ENCODE results near the gene RPS6KA2.
"Not testable (repeated sequence)": the region's sequence is repeated elsewhere in the genome, so short reads cannot be mapped to it uniquely, and the experiment has no call there.

The RPS6KA2 gene

DNA sequence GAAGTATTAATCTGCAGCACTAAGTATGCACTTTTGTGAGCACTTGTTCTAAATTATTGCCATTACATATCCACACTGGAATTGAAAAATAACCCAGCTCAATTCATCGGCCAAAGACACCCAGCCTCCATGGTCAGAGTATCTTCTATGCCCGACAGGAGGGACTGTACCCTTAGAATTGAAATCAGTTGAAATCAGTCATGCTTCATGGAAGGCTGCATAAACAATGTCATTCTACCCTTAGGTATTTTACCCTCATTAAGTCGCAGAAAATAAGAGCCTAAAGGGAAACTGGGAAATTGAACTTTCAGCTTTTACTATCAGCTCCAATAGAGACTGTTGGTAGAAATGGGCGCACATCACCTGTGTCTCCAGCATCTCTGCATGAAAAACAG lies 37.7 kb downstream of the RPS6KA2 start:
- no peak for DNase-seq

DNA sequence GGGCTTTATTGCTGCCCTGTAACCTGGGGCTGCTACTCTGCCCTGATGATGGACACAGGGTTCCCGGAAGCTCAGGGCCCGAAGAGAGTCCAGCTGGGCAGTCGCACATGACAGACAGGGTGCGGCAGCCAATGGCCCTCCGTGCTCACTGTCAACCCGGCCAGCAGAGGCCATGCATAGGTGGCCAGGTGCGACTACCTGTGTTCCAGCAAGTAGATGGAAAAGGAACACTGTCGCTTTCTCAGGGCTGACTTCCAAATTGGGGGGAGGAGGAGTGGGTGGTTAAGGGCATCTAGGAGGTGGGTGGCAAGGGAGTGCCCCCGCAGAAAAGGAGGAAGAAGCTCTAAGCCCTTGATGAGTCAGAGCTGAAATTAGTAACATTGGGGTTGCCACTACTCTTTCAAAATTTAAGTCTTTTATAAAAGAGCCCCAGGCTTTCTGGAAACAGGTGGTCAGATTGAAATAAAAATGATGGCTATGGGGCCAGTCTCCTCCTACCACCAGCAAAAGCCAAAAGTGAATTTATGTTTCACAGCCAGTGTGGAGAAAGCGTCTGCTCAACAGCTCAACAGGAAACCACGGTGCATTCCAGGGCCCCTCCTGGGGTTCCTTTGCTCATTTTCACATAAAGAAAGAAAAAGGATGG lies 38.2 kb downstream of the RPS6KA2 start:
- no peak for DNase-seq

DNA sequence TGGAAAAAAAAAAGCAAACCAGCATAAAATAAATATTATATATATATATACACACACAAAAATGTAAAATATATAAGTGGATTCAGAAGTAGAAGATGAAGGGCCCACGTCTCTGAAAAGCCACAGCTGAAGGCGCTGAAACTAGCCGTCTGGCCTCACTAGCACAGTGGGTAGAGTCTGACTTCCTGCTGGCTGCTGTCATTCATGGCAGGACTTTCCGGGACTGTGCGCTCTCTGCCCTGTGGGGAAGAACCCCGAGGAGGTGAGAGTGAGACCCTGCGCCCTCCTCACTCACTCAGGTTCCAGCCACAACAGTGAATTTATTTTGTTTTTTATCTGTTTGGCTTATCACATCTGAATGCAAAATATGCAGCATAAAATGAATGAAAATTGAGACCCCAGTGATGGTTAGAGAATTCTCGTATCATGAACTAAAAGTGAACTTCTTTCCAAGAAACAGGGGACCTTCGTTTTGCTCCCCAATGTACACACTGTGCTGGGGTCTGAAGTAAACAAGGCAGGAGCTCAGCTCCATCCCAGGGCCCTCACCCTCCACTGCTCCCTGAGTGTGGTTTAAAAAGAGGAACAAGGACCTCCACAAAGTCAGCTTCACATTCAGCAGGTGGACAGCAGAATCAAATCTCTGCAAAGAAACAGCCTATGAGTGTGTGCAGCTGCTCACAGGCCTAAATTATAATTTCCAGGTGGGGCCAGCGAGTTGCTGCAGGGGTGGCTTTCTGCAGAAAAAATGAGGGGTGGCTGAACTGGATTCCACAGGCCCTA lies 39.2 kb downstream of the RPS6KA2 start:
- DNase-seq = no peak

DNA sequence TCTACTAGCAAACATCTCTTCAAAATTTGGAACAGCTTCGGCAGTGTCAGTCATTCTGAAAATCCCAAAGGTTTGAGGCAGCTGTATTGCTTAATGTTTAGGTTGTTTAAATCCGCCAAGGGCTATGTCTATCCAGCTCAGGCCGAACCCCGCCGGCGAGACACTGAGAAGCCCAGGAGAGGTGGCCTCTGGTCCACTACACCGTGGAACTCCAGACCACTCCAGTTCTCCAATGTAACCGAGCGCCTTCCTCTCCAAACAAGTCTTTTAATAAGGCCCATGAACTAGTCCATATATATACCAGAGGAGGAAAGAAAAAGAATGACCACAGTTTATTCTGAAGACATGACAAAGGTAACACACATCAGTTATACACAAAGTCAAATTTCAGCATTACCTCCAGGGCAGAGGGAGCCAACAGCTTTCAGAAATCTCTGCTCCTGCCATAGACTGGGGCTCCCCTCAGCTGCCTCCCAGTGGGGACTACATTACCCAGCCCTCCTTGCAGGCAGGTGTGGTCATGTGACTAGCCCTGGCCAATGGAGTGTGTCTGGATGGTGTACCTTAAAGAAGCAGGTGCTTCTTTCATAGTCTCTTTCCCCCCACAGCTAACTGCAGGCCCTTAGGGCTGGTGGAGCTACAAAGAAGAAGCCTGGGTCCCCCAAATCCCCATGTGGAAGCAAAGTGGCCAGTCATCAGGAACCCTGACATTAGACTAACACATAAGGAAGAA lies 40.5 kb downstream of the RPS6KA2 start, which contains the start of gene RAMACL:
RAMACL (minus strand) TSS at position 255 of the 733 bp plus-strand sequence; CDS start at position 54, 201 bp downstream.
- DNase-seq = no peak

DNA sequence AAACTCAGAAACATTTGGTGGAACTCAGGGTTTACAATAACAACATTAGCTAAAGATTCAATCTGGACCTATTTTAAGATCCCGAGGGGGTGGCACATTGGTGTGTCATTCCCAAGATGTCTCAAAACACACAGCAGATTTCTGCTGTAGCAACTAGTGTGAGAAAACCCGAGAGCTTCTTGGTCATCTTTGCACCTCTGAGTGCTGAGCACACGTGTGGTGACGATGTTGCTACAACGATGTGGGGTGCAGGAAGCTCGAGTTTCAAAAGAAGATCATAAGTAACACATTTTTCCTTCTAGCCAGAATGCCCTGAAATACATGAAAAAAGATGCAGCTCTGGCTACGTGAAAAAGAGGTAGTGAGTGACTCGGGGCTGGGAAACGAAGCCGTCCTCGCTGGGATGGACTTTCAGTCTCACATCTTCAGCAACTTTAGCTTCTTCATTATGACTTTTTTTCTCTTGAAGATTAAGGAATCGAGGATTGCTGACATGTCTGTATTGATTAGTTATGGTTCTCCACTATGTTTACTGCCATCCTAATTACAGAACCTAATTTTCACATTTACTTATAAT lies 42.1 kb downstream of the RPS6KA2 start:
- no peak for DNase-seq

DNA sequence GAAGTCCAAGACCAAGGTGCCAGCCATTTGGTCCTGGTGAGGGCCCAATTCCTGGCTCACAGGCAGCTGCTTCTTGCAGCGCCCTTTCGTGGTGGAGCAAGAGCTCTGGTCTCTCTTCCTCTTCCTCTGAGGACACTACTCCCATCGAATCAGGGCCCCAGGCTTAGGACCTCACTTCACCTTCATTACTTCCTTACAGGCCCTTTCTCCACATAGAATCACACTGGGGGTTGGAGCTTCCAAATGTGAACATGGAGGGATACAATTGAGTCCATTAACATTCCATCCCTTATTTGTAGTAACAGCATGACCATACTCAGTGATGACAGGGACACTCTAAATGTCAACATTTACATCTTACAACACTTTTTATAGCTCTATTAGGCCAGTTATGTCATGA lies 42.9 kb downstream of the RPS6KA2 start:
- no peak for DNase-seq

DNA sequence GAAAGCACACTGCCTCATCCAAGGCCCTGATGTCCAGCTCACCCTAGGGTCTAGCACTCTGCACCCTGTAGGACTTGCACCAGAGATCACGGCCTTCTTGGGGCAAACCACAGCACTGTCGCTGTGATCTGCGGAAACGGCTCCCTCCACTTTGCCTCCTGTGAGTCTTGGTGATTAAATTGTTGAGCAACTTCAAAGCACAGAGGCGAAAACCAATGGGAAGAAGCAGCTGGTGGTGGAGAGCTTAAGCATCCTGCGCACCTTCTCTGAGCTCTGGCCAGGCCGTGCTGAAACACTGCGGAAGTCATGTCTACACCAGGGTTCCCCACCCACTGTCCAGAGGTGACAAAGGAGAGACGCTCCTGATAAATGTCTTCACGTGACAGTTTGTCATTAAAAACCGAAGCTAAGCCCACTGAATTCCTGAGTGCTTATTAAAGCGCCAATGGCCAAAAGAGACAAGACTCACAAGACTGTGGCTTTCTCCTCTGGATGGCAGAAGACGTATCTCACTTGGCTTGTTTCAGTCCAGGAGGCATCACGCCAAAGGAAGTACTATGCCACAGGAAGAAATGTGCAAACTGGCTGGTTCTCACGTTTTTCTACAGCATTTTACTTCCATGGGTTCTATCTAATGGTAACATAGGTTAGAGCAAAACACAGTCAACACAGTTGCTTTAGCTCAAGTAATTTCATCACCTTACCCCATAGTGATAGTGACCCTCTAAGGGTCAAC lies 43.7 kb downstream of the RPS6KA2 start:
- no peak for DNase-seq

DNA sequence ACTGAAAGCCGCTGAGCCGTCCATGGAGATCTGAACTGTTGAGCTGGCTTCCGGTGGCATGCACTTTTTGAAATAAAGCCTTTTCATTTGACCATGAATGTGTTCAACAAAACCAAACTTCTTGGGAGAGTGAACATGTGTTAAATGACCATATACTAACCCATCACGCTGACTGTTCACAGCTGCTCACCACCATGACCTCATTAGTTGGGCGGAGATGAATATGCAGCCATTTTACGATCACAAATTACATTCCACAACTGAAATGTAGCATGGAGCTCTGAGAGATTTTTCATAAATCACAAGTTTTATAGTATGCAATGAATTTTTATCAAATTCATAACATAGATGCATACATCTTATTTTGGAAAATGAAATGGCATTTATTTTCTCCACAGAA lies 44.8 kb downstream of the RPS6KA2 start:
- no peak for DNase-seq

DNA sequence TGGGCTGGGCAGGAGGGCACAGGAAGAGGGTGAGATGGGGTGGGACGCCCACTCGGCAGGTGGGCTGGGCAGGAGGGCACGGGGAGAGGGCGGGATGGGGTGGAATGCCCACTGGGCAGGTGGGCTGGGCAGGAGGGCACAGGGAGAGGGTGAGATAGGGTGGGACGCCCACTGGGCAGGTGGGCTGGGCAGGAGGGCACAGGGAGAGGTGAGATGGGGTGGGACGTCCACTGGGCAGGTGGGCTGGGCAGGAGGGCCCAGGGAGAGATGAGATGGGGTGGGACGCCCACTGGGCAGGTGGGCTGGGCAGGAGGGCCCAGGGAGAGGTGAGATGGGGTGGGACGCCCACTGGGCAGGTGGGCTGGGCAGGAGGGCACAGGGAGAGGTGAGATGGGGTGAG lies 45.2 kb downstream of the RPS6KA2 start:
- DNase-seq = not testable (repeated sequence)

DNA sequence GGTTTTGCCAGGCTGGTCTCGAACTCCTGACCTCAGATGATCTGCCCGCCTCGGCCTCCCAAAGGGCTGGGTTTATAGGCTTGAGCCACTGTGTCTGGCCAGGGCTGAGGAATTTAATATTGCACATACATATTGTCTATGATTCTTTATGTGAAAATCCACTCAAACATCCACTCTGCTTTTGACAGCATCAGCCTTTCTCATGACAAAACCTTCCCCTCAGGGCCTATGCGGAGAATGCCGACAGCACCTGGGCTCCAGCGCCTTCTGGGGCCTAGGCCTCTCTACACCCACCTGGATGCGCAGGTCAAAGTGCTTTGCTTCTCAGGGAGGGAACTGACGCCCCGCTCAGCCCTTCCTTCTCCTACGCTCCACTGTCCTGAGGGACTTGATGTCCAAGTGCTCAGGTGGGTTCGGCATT lies 46.0 kb downstream of the RPS6KA2 start:
- no peak for DNase-seq

DNA sequence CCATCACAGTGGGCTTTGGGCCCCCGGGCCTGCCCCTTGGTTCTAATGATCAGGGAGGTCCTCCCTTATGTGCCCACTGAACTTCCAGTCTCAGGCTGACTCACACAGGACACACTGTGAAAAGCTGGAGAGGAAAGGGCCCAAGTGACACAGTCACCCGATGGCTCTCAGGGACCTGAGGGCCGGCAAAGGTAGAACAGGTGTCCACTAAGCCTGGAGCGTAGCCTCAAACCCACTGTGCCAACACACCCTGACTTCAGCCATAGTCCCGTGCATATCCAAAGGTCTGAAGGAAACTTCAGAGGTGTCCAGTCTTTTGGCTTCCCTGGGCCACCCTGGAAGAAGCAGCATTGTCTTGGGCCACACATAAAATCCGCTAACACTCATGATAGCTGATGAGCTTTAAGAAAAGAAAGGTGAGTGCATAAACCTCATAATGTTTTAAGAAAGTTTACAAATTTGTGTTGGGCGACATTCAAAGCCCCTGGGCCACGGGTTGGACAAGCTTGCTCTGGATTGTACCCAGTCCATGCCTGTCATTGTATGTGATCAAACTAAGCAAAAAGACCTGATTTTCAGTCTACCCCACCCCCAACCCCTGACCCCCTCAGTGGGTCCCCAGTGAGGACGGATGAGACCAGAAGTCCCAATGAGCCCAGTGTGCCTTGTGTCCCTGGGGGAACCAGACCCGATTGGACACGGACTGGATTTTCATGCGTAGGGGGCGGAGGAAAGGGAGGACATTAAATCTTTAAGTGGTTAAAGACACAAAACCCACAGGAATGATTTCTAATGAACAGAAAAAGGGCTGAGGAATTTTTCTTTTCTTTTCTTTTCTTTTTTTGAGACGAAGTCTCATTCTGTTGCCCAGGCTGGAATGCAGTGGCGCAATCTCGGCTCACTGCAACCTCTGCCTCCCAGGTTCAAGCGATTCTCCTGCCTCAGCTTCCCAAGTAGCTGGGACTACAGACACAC lies 46.7 kb downstream of the RPS6KA2 start:
- no peak for DNase-seq

DNA sequence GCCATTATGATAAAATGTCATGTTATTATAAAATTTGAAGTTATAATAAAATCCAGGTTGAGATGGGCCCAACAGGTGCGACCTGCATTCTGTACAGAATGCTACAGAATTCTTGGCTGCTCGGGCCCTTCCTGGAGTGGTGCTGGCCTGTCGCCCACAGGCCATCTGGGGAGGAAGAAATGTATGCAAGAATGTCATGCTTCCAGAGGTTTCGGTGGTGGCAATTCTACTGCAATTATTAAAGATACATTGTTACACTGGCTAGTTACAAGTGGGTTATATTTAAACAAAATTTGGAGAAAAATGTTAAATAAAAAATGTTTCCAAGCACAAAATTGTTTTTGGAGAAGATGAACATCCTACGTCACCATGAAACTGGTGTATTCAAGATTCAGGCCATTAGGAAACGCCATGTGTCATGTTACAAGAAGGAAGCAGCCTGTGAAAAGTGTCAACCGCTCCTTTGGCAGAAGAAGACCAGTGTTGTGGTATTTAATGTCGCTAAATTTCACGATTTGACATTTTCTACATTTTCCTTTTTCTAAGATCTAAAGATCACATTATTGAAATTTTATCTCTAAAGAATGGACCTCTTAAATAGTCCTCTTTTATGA lies 47.7 kb downstream of the RPS6KA2 start:
- no peak for DNase-seq

DNA sequence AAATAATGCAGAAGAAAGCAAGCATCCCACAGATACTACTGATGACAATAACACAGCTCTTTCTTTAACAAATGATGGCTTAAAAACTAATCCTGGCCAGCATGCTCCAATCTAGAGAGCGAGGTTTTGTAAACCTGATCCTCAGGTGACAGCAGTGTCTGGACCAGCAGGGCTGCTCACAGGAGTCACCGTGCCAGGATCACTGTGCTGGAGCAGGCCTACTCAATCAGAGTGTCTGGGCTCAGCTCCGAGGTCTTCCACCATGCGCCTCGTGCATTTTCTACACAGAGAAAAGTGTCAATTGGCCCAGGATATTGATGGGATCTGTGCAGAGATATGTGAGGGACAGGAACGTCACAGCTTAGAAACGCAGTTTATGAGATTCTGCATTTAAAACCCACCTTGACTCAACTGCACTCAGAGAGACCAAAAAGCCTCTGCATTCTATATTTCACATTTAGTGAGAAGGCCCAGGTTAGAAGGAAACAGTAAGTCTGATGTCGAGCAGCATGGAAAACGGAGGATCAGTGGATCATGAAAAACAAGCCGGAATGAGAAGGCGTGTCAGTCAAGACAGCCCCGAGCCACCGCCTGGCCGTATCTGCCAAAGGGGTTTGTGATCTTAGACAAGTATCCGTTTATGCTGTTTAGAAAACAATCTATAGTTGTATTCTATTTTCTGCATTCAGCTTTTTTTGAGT lies 48.4 kb downstream of the RPS6KA2 start:
- no peak for DNase-seq

DNA sequence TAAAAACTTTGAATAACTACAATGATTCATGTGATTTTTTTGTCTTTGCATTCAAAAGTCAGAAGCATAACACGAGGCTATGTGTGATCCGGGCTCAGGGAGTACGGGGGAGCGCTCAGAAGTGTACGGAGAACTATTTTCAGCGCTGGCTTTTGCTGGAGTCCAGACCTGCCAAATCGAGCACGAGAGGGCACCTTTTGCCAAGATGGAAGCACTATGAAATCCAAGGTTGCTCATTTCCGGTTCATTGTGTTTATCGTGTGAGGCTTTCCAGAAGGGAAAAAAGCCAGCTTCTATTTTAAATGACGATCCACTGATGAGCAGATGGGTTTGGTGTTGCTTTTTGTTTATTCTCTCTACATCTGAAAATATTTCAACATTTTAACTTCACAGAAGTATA lies 51.8 kb downstream of the RPS6KA2 start:
- no peak for DNase-seq

DNA sequence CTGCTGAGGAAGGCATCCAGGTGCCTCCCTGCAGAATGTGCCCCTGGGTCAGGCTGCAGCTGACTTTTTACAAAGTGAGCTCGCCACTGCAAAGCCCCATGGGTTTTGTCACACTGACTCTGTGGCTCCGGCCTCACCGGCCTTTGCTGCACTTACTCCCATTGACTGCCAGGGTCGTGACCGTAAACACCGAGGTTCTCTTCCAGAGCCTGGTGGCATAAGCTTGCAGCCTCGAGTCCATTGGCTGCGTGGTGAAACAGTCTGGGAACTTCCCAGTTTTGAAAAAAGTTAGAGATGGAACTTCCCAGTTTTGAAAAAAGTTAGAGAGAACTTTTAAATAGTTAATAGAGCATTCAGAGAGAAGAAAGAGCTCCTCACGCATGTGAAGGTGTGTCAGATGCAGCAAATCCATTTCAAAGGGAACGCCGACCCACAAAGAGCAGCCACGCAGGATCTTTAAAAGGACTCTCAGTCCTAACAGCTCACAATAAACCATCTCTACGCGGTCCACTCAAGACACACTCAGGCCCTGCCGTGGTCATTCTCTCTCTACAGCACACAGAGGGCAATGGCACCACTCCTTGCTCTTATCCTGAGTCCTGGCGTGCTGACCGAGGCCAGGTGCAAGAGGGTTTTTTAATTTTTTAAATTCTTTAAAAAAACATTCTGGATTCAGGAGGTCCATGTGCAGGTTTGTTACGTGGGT lies 53.4 kb downstream of the RPS6KA2 start:
- DNase-seq = no peak

DNA sequence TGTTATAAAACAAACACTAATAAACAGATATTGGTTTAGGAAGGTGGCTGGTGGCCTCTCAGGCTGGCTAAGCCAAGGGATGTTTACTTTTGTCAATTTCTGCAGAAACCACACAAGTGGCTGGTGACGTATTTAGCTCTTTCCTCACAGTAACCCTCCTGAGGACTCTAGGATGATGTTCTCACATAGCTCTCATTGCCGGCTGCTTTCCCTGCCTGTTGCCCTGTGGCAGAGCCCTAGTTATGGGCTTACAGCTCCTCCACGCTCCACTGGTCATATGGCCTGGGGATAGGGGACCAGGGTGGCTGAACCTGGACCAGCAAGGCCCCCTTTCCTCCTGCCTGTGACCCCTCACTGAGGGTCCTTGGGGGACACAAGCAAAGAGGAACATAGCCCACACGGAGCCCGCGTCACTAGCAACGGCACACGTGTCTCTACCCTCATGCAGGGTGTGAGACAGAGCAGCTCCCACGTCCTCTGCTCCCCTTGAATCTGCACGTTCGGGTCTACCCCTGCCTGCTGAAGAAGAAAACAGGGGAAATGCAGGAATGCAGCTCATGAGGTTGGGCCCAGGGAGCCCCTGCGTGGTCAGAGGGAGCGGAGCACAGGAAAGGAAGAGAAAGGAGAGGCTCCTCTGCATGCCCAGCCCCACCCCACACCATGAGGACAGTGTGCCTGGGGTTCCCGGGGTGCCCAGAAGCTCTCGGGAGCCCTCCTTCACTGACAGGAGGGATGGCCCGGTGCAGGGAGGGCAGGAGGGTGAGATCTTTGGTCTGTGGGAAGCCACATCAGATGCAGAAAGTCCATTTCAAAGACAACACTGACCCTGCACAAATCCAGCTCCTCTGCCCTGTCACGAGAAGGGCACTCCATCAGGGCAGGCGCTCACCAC lies 54.4 kb downstream of the RPS6KA2 start:
- DNase-seq = no peak

DNA sequence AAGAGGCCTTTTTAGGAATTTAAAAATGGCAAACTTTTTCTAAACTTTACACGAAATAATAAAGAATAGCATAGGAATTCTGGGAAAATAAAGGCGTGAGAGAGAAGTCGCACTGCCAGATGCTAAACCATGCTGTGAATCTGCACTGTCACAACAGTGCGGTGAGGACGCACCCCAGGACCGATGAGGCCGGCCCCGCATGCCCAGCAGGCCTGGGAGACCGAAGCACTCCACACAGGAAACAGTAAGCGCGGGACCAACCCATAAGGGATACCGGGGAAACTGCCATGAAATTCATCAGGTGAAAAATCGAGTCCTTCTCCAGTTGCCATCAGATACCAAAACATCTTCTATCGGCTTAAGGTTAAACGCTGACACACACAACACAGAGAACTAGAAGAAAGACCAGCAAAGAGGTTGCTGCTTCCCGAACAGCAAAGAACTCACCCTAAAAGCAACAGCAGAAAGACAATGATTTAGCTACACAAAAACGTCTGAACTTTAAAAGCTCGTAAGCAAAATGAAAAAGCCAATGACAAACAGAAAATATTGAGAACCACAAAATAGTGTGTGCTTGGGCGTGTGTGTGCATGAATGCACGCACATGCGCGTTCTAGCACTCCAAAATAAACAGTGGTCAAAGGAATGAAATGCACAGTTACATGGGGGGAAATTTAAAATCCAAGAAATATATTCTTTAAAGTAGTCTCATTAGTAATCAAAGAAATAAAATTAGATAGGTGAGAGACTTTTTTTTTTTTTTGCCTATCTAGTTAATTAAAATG lies 55.9 kb downstream of the RPS6KA2 start:
- DNase-seq = no peak

DNA sequence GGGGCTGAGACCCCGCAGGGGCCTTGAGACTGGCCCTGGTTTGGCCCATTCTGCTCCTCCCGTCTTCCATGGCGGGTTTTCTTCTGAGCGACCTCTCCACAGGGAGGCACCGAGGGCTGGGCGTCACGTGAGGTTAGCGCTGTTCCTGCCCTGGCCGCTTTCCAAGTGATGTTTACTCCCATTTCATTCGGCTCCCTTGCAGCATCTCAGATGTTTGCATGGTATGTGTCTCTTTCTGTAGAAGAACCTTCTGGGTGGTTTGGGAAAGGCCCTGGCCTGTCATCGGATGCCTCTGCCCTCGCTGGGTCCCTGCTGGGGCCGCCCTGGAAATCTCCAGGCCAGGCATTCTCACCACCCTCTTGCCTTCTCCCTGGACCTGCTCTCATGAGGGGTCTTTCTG lies 57.8 kb downstream of the RPS6KA2 start:
- no peak for DNase-seq
